SU-DHL-6 (cell line): ENCODE results near the gene PRDM11.

Experiments
- H2AFZ ChIP-seq: fragments of 200-600 bp; sonication (generic); 2 replicates; pipeline ENCODE4 v1.6.1; 2014; ENCODE audit warnings: low read depth, mild to moderate bottlenecking, moderate library complexity, mixed read lengths, antibody characterized with exemption, low read length; ENCODE audit not compliant: severe bottlenecking
- H3F3A ChIP-seq: fragments of 200-600 bp; shearing (Covaris generic); 2 replicates; pipeline ENCODE4 v1.6.0; 2016; ENCODE audit warnings: antibody characterized with exemption, mild to moderate bottlenecking; ENCODE audit not compliant: insufficient read depth
- H3K27ac ChIP-seq: fragments of 200-600 bp; sonication (generic); 2 replicates; pipeline ENCODE4 v1.5.1; 2016; ENCODE audit warnings: low read depth, mild to moderate bottlenecking, low read length, moderate library complexity, mixed read lengths
- H3K27me3 ChIP-seq: fragments of 200-600 bp; sonication (generic), shearing (Covaris generic); 2 replicates; pipeline ENCODE4 v1.6.0; 2014; ENCODE audit warnings: mild to moderate bottlenecking, low read length
- H3K36me3 ChIP-seq: fragments of 200-600 bp; sonication (generic); 2 replicates; pipeline ENCODE4 v1.6.1; 2014; ENCODE audit warnings: mild to moderate bottlenecking, low read length, mixed read lengths
- H3K4me2 ChIP-seq: fragments of 300-600, 200-600 bp; shearing (Covaris generic), sonication (generic); 2 replicates; pipeline ENCODE4 v1.6.0; 2014; ENCODE audit warnings: low read length, low read depth, mild to moderate bottlenecking; ENCODE audit not compliant: poor library complexity, severe bottlenecking
- H3K4me3 ChIP-seq: fragments of 200-600 bp; sonication (generic); 2 replicates; pipeline ENCODE4 v1.5.1; 2014; ENCODE audit warnings: antibody characterized with exemption, low read length, mild to moderate bottlenecking, mixed read lengths; ENCODE audit not compliant: insufficient read depth, poor library complexity, severe bottlenecking
- H3K79me2 ChIP-seq: fragments of 200-600 bp; sonication (generic); 2 replicates; pipeline ENCODE4 v1.6.1; 2014; ENCODE audit warnings: mild to moderate bottlenecking, low read length, moderate library complexity; ENCODE audit not compliant: insufficient read depth
- H3K9ac ChIP-seq: fragments of 200-600 bp; sonication (generic); 2 replicates; pipeline ENCODE4 v1.7.0; 2014; ENCODE audit warnings: mild to moderate bottlenecking, low read length
- H3K9me2 ChIP-seq: fragments of 200-600 bp; sonication (generic); replicated peaks from 2 replicates; pipeline ENCODE4 v1.6.1; 2014; ENCODE audit warnings: low read length; ENCODE audit not compliant: insufficient read depth
- H3K9me3 ChIP-seq: fragments of 200-600 bp; sonication (generic); 2 replicates; pipeline ENCODE4 v1.6.1; 2014; ENCODE audit warnings: low read length, mixed read lengths; ENCODE audit not compliant: insufficient read depth
- H4K20me1 ChIP-seq: fragments of 200-600 bp; sonication (generic); 2 replicates; pipeline ENCODE4 v1.6.1; 2014; ENCODE audit warnings: low read depth, mild to moderate bottlenecking, antibody characterized with exemption, low read length, moderate library complexity, mixed read lengths
- CTCF ChIP-seq: fragments of 200-600 bp; sonication (generic); IDR thresholded peaks from one replicate; pipeline ENCODE4 v1.5.1; 2017; ENCODE audit warnings: antibody characterized with exemption, mild to moderate bottlenecking, low read length, moderate library complexity; ENCODE audit not compliant: insufficient read depth, poor library complexity, severe bottlenecking
- EZH2phosphoT487 ChIP-seq: fragments of 200-600 bp; sonication (generic), shearing (Covaris generic); conservative IDR thresholded peaks from 2 replicates; pipeline ENCODE4 v1.6.1; 2018; ENCODE audit warnings: mild to moderate bottlenecking, antibody characterized with exemption, low read length, moderate library complexity, mixed read lengths

The PRDM11 gene

GRCh38 chr11:45233121-45233803, 86.8 kb downstream of the PRDM11 start:
- TF ChIP-seq CTCF (peak; percentile 78), EZH2phosphoT487 (no peak)
- Histone ChIP-seq H3K4me2 (no peak overlapping the region), H2AFZ (no peak overlapping the region), H4K20me1 (no peaks in the 10 kb centered on the region), H3K9me2 (no peaks in the 10 kb centered on the region), H3K27me3 (no peaks in the 10 kb centered on the region), H3K4me3 (no peak overlapping the region), H3K9me3 (no peaks in the 10 kb centered on the region), H3K79me2 (no peaks in the 10 kb centered on the region), H3F3A (no peaks in the 10 kb centered on the region), H3K27ac (no peak overlapping the region), H3K9ac (no peak overlapping the region), H3K36me3 (no peaks in the 10 kb centered on the region)

- no peak overlapping the region for H3K4me2 ChIP-seq
- no peaks in the 10 kb centered on the region for H3K36me3 ChIP-seq
- H3K9me2 ChIP-seq, result no peaks in the 10 kb centered on the region
- TF ChIP-seq EZH2phosphoT487, result no peak
- no peak for TF ChIP-seq CTCF
- H3K9ac ChIP-seq, result no peak overlapping the region
- no peaks in the 10 kb centered on the region for H3K27me3 ChIP-seq
- H3K27ac ChIP-seq, result no peak overlapping the region
- H2AFZ ChIP-seq, result no peak overlapping the region
- no peaks in the 10 kb centered on the region for H3F3A ChIP-seq
- no peaks in the 10 kb centered on the region for H4K20me1 ChIP-seq
- H3K4me3 ChIP-seq, result no peak overlapping the region
- no peaks in the 10 kb centered on the region for H3K79me2 ChIP-seq
- no peaks in the 10 kb centered on the region for H3K9me3 ChIP-seq
Observed at GRCh38 chr11:45233804-45234170, 87.3 kb downstream of the PRDM11 start.

GRCh38 chr11:45234306-45235006, 88.0 kb downstream of the PRDM11 start:
- no peak for TF ChIP-seq CTCF
- no peak for TF ChIP-seq EZH2phosphoT487
- Histone ChIP-seq H3K4me3 (no peak overlapping the region), H3K27ac (no peak overlapping the region), H4K20me1 (no peaks in the 10 kb centered on the region), H3K27me3 (no peaks in the 10 kb centered on the region), H3K4me2 (no peak overlapping the region), H2AFZ (no peak overlapping the region), H3K9ac (no peak overlapping the region), H3K9me2 (no peaks in the 10 kb centered on the region), H3K36me3 (no peaks in the 10 kb centered on the region), H3K79me2 (no peaks in the 10 kb centered on the region), H3K9me3 (no peaks in the 10 kb centered on the region), H3F3A (no peaks in the 10 kb centered on the region)
